Measurements from ENCODE around the gene ACTA2.

The ACTA2 gene

GRCh38 chr10:88980800-88981199 is 28.2 kb upstream of the ACTA2 start:
- DNase-seq, result no peak

GRCh38 chr10:88980247-88980646 is 27.7 kb upstream of the ACTA2 start:
- DNase-seq, result no peak

GRCh38 chr10:88979603-88980002 is 27.0 kb upstream of the ACTA2 start:
- DNase-seq, result no peak

GRCh38 chr10:88979153-88979562 is 26.6 kb upstream of the ACTA2 start:
- no peak for DNase-seq

DNA sequence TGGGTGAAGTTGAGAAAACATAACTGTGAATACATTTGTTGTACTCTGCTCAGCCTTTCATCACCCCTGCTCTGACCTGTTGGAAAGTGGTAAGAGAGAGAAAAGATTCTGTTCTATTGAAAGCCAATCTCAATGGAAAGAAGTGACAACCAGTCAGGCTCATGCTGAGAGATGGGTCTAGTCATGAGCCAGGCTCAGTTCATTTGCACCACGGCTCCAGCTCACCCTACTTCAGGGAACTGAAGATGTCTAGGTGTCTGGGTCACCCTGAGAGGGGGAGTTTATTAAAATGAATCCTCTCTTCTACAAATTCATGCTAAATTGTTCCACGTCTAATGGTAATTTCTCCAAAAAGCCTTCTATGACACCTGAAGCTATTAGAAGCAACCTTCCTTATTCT is 25.9 kb upstream of the ACTA2 start:
- DNase-seq, result no peak

DNA sequence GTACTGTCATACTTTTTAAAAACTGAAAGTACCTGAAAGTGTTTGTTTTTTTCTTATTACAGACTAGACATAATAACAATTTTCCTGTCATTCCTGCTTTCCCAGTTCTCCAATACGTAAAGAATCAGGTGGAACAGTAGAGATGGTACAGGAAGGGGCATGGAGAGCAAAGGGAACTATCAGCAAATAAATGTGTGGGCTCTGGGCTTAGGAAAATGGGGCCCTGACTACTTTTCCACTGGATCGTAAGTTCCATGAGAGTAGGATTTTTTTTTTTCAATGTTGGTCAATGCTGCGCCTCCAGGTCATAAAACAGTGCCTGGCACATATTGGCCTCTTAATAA is 22.8 kb upstream of the ACTA2 start:
- no peak for DNase-seq

- peak in 1 of 2 donors; percentile 36 for DNase-seq
Observed at GRCh38 chr10:88974446-88975376, 22.1 kb upstream of the ACTA2 start.

GRCh38 chr10:88974012-88974411 is 21.4 kb upstream of the ACTA2 start:
- DNase-seq, result no peak

GRCh38 chr10:88971221-88972061 is 18.9 kb upstream of the ACTA2 start:
- no peak for DNase-seq

DNA sequence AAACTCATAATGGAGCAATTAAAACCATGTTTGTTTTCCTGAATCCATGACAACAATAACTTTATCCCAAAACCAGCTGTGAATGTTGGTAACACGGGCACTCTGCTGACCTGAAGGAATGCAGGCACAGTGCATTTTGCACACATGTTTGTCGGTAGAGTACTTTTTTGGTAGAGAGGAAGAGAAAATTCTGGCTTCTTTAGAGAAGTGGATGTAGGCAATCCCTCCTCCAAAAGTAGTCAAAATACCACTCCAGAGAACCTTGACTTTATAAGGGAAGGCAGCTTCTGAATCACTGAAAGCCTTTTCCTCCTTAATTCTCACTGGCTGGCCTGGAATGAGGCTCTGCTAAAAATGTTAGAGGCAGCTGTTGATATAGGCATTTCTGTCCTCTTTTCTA is 15.8 kb upstream of the ACTA2 start:
- DNase-seq, result no peak

GRCh38 chr10:88966797-88967196 is 14.2 kb upstream of the ACTA2 start:
- DNase-seq, result no peak

DNA sequence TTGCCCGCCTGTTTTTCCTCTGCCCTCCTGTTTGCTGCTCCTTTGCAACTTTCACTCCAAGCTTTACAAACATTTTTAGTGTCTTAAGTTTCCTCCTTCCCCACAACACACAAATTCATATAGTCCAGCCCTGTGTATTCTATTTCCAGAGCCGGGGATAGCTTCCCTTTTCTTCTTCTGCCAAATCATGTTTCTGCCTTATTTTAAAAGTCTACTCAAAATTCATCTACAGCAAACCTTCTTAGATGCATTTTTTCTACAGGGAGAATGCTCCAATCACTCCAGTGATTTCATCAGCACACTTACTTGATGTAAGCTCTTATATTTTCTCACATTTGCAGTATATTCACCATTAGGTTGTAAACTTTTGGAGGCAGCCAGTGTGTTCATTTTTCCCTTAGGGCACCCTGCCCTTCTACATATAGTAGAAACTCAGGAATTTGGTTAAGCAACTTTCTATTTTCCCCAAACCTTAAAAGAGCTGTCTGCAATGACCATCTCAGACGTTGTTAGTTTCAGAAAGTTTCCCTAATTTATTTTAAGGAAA is 12.4 kb upstream of the ACTA2 start:
- DNase-seq, result no peak

GRCh38 chr10:88964360-88964759 is 11.8 kb upstream of the ACTA2 start:
- no peak for DNase-seq

GRCh38 chr10:88963318-88963717 is 10.7 kb upstream of the ACTA2 start:
- no peak for DNase-seq

- DNase-seq, result peak in 1 of 2 donors; percentile 37
Observed at GRCh38 chr10:88962336-88962735, 9.8 kb upstream of the ACTA2 start.

DNA sequence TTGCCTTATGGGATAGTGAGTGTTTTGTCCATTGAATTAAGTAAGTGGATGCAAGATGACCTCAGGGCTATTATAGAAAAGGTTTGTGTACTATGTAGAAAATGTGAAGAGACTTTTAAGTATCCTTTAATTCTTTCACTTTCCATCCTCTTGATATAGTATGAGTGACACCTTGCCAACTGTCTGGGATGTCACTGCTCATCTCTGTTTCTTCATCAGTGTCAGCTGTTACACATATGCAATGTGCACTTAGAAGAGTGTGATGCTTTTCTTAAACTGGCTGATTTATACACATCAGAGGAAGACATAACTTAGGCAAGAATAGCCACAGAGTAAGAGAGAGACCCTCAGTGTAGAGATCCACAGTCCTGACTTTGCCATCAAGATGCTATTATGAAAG is 8.7 kb upstream of the ACTA2 start:
- DNase-seq, result no peak

- no peak for DNase-seq
Observed at GRCh38 chr10:88960802-88961201, 8.2 kb upstream of the ACTA2 start.

DNA sequence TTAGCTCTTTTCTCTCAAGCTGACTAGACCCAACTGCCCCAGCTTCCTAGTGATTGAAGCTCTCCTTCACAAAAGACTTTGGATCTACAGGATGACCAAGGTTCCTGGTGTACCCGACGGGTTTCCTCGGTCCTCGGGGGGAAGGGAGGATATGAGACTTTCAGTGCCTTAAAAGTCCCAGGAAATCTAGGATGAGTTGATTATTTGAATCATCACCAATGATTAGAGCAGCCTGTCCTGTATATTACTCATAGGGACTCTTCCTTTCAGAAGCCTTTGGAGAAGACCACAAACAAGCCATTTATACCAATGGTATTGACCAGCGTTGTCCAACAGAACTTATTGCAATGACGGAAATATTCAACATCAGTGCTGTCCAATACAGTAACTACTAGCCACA is 6.1 kb upstream of the ACTA2 start:
- no peak for DNase-seq

- DNase-seq, result no peak
Observed at GRCh38 chr10:88957381-88957780, 4.8 kb upstream of the ACTA2 start.

DNA sequence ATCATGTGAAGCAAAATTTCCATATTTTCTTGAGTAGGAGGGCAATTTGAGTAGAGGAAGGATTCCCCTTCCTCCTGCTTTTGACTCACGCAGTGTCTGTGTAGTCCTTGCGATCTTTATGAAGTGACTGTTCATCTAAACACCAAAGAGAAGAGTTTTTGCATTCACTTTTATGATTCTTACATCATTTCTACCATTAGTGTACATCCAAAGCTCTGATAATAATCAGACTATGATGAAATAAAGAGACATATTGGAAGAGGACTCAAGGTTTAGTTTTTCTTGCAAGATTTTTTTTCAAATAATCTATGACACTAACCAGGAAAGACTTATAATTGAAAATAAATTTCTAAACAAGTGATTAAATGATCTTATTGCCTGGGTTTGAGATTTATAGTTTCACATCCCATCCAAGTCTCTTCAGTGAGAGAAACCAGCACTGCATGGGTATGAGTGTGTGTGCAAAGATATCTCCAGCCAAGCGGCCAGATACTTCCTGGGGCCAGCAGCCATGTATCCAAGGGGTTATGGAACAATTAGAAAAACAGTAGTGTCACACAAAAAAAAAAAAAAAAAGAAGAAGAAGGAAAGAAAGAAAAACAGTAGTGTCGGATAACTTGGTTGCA is 2.0 kb upstream of the ACTA2 start:
- no peak for DNase-seq

GRCh38 chr10:88953662-88954061 is 1.1 kb upstream of the ACTA2 start:
- DNase-seq, result no peak

DNA sequence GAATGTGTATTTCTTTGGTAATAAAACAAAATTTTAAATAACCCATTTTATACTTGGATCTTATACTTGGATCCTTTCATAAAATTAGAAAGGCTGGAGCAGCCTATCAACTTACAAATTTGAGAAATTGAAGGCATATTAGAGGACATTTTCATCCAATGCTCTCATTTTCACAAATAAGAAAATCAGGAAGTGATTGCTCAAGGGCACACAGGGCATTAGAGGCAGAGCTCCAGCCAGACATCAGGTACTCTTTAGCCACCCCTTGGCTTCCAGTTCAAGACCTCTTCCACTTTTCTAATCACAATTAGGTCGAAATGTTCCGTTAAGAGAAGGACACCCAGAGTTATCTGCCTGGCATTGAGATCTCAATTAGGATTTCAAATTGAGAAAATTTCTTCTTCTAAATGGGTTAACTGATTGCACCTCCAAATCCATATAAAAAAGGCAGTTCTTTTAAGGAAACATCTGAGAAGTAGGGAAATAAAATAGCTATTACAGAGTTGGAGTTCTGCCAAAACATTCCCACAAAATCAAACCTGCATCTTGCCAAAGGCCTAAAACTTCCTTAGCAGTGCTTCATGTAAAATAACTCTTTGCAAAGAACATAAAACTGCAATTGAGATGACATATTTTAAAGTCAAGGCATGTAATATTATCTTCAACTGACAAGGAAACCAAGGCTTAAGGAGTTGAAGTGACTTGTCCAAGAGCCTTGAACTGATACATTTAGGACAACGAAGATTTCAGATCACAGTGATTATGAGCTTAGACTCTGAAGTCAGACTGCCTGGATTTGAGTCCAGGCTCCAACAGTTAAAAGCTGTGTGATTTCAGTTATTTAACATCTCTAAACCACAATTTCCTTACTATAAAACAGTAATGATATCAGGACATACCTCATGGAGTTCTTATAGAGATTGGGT is 2.4 kb downstream of the ACTA2 start:
- no peak for DNase-seq

Measured in CD4-positive, alpha-beta T cell treated with Interleukin-1 beta for 1 hour (primary cell).